MM.1S (cell line): ENCODE measurements around the gene PRPF31.

ENCODE experiments used
- DNase-seq: peaks from one replicate; pipeline ENCODE4 v3.0.0-alpha.2; 2015
- H2AFZ ChIP-seq: fragments of 300-600 bp; sonication (generic); 2 replicates; pipeline ENCODE4 v1.6.0; 2016; ENCODE audit warnings: antibody characterized with exemption, low read length
- H3F3A ChIP-seq: fragments of 300-600 bp; sonication (generic); 2 replicates; pipeline ENCODE4 v1.6.1; 2016; ENCODE audit warnings: mild to moderate bottlenecking, antibody characterized with exemption, low read length, moderate library complexity, mixed read lengths; ENCODE audit not compliant: insufficient read depth
- H3K27ac ChIP-seq: fragments of 300-600 bp; sonication (generic); 2 replicates; pipeline ENCODE4 v1.5.1; 2016; ENCODE audit warnings: mild to moderate bottlenecking, low read length
- H3K27me3 ChIP-seq: fragments of 300-600 bp; sonication (generic); replicated peaks from 2 replicates; pipeline ENCODE4 v1.6.0; 2016; ENCODE audit warnings: low read length; ENCODE audit not compliant: insufficient read depth
- H3K36me3 ChIP-seq: fragments of 300-600 bp; sonication (generic); replicated peaks from 2 replicates; pipeline ENCODE4 v1.6.1; 2016; ENCODE audit warnings: mild to moderate bottlenecking, low read length, mixed read lengths; ENCODE audit not compliant: insufficient read depth
- H3K4me1 ChIP-seq: fragments of 300-600 bp; sonication (generic); 2 replicates; pipeline ENCODE4 v1.6.1; 2016; ENCODE audit warnings: low read length, mixed read lengths
- H3K4me2 ChIP-seq: fragments of 300-600 bp; sonication (generic); 2 replicates; pipeline ENCODE4 v1.6.0; 2016; ENCODE audit warnings: low read depth, low read length
- H3K4me3 ChIP-seq: fragments of 300-600 bp; sonication (generic); 2 replicates; pipeline ENCODE4 v1.5.1; 2016; ENCODE audit warnings: low read length, mixed read lengths
- H3K79me2 ChIP-seq: fragments of 300-600 bp; sonication (generic); 2 replicates; pipeline ENCODE4 v1.6.1; 2016; ENCODE audit warnings: mixed run types, low read length, mixed read lengths
- H3K9ac ChIP-seq: fragments of 300-600 bp; sonication (generic); 2 replicates; pipeline ENCODE4 v1.6.1; 2016; ENCODE audit warnings: low read length, mixed read lengths
- H3K9me2 ChIP-seq: fragments of 300-600 bp; sonication (generic); replicated peaks from 2 replicates; pipeline ENCODE4 v1.6.1; 2016; ENCODE audit warnings: mild to moderate bottlenecking, low read length, mixed read lengths; ENCODE audit not compliant: insufficient read depth
- H3K9me3 ChIP-seq: fragments of 300-600 bp; sonication (generic); replicated peaks from 2 replicates; pipeline ENCODE4 v1.6.1; 2016; ENCODE audit warnings: mild to moderate bottlenecking, low read length, mixed read lengths; ENCODE audit not compliant: insufficient read depth
- H4K20me1 ChIP-seq: fragments of 300-600 bp; sonication (generic); 2 replicates; pipeline ENCODE4 v1.6.1; 2016; ENCODE audit warnings: mild to moderate bottlenecking, low read length, moderate library complexity, mixed read lengths; ENCODE audit not compliant: insufficient read depth
- CTCF ChIP-seq: fragments of 300-600 bp; sonication (generic); IDR thresholded peaks from 2 replicates; pipeline ENCODE4 v1.5.1; 2016; ENCODE audit warnings: antibody characterized with exemption, low read length, mixed read lengths
- EZH2 ChIP-seq: fragments of 300-600 bp; sonication (generic); optimal IDR thresholded peaks from 2 replicates; pipeline ENCODE3; 2017; ENCODE audit warnings: low read depth, mild to moderate bottlenecking, antibody characterized with exemption, low read length, mixed read lengths
- EZH2phosphoT487 ChIP-seq: fragments of 300-600 bp; sonication (generic); IDR thresholded peaks from 2 replicates; pipeline ENCODE4 v1.6.1; 2018; ENCODE audit warnings: antibody characterized with exemption, low read length

PRPF31 gene

DNA sequence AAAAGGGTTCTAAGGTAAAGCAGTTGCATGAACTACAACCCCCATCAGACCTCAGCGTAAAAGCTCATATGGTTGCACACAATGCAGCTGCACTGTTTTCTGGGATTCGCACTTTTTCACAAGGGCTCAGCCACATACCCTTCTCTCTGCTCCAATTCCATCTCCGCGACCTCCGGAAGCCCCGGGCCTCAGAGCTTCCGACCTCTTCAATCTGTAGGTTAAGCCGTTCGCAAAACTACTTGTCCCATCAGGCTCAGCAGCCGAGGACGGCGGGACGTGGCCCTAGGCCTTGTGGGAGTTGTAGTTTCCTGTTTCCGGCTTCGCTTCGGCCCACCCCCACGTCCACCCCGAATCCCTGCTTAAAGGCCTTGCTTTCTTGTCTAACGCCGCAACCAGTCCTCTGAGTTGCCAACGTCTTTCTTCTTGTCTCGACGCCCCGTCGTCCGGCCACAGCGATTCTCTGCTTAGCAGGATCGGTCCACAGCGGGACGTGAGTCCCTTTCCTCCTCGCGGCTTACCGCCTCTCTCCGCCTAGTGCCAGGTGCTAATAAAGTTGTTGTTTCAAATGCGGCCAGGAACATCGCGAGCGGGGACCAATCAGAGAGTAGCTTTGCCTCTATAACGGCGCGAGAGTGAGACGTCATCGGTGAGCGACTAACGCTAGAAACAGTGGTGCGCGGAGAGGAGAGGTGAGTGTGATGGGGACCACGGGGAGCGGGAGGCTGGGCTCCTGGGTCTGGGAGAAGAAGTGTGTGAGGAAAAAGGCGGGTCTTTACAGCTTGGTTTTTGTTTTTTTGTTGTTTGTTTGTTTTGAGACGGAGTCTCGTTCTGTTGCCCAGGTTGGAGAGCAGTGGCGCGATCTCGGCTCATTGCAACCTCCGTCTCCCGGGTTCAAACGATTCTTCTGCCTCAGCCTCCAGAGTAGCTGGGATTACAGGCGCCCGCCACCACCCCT, at the start of gene PRPF31, which contains the start of gene TFPT:
TSS of gene PRPF31 (plus strand) at position 646 of the 955 bp plus-strand sequence. CDS start 2,525 bp downstream, outside the sequence.
TSS of gene TFPT (minus strand) at position 549 of the 955 bp plus-strand sequence. CDS start at position 161, 388 bp downstream.
- Histone ChIP-seq H3K79me2 (peaks cover 26% of the 10 kb centered on the region), H3K9ac (peak within 1 kb of the TSS; percentile 82), H3K9me2 (no peaks in the 10 kb centered on the region), H3K36me3 (no peaks in the 10 kb centered on the region), H3K9me3 (no peaks in the 10 kb centered on the region), H3K27me3 (no peaks in the 10 kb centered on the region), H3K27ac (peak within 1 kb of the TSS; percentile 64), H3K4me3 (peak within 1 kb of the TSS; percentile 85), H4K20me1 (no peaks in the 10 kb centered on the region), H2AFZ (peak within 1 kb of the TSS; percentile 80), H3F3A (no peaks in the 10 kb centered on the region), H3K4me2 (peak within 1 kb of the TSS; percentile 92), H3K4me1 (peaks cover 4% of the 10 kb centered on the region; the same call in 1 of the 2 replicates)
- TF ChIP-seq EZH2 (no peak), EZH2phosphoT487 (no peak), CTCF (no peak)
- DNase-seq = peak; percentile 98

DNA sequence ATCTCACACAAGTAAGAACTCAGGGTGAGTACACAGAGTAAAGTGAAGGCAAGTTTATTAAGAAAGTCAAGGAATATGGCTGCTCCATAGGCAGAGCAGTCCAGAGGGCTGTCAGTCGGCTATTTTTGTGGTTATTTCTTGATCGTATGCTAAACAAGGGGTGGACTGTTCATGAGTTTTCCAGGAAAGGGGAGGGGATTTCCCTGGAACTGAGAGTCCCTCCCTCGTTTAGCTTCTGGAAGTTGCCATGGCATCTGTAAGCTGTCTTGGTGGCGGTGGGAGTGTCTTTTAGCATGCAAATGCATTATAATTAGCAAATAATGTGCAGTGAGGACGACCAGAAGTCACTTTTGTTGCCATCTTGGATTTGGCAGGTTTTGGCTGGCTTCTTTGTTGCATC, 46.1 kb upstream of the PRPF31 start:
- no peaks in the 10 kb centered on the region for H3F3A ChIP-seq
- no peak overlapping the region for H3K4me3 ChIP-seq
- H3K79me2 ChIP-seq = no peaks in the 10 kb centered on the region
- no peak for TF ChIP-seq EZH2phosphoT487
- TF ChIP-seq EZH2 = no peak
- TF ChIP-seq CTCF = no peak
- H3K27me3 ChIP-seq = peaks cover 45% of the 10 kb centered on the region
- no peak overlapping the region for H3K27ac ChIP-seq
- no peaks in the 10 kb centered on the region for H3K9me3 ChIP-seq
- no peak overlapping the region for H3K4me2 ChIP-seq
- H3K9me2 ChIP-seq = no peaks in the 10 kb centered on the region
- H3K36me3 ChIP-seq = no peaks in the 10 kb centered on the region
- no peak overlapping the region for H2AFZ ChIP-seq
- H4K20me1 ChIP-seq = no peaks in the 10 kb centered on the region
- no peak for DNase-seq
- H3K4me1 ChIP-seq = no peaks in the 10 kb centered on the region
- no peak overlapping the region for H3K9ac ChIP-seq

DNA sequence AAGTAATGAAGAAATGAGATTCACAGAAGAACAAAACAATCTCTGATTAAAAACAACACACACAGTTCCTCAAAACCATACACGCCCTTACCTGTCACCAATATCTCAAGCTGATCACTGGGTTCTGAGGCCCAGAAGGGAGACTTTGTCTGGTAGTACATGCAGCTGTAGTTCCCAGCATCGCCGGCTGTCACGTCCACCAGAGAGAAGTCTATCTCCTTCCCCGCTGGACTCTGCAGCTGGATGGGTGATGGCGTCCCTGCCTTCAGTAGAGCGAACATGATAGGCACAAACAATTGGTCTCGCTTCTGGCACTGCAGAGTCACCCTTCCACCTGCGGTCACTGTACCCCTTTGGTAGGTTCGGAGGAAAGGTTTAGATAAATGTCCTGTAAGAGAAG, 41.7 kb upstream of the PRPF31 start:
- H3K27ac ChIP-seq = no peak overlapping the region
- H3F3A ChIP-seq = no peaks in the 10 kb centered on the region
- H3K27me3 ChIP-seq = peaks cover 38% of the 10 kb centered on the region
- H3K4me3 ChIP-seq = no peak overlapping the region
- H3K9ac ChIP-seq = no peak overlapping the region
- H2AFZ ChIP-seq = no peak overlapping the region
- no peaks in the 10 kb centered on the region for H3K4me1 ChIP-seq
- H4K20me1 ChIP-seq = no peaks in the 10 kb centered on the region
- H3K79me2 ChIP-seq = no peaks in the 10 kb centered on the region
- H3K36me3 ChIP-seq = no peaks in the 10 kb centered on the region
- TF ChIP-seq EZH2 (no peak), EZH2phosphoT487 (no peak), CTCF (no peak)
- H3K4me2 ChIP-seq = no peak overlapping the region
- no peaks in the 10 kb centered on the region for H3K9me3 ChIP-seq
- no peak for DNase-seq
- H3K9me2 ChIP-seq = no peaks in the 10 kb centered on the region
